Spleen (tissue), 7 donors: ENCODE data around the gene ERBB4.

Experiments
- CTCF ChIP-seq, 11 experiments: fragments of 200-600 bp in 7 of 11; fragments of 450-650 bp in 4 of 11; sonication (generic) in 4 of 11; IDR thresholded peaks in 8 of 11; conservative IDR thresholded peaks in 3 of 11; 1 replicate in 7 of 11; 2 replicates in 4 of 11; pipeline versions ENCODE4 v1.4.0 to v1.8.0; 2016 to 2021; ENCODE audit warnings: antibody characterized with exemption in 11 of 11, inconsistent platforms in 4 of 11, mild to moderate bottlenecking in 1 of 11
- POLR2A ChIP-seq, 3 donors: fragments of 450-650 bp; IDR thresholded peaks; one replicate each; pipeline ENCODE4 v1.5.1; 2017; ENCODE audit warnings: antibody characterized with exemption in 3 of 3, mild to moderate bottlenecking in 1 of 3
- POLR2AphosphoS5 ChIP-seq, 3 donors: sonication (generic); formaldehyde crosslinking; IDR thresholded peaks; one replicate each; pipeline ENCODE4 v1.5.1; 2017; ENCODE audit warnings: antibody characterized with exemption in 3 of 3
- donor health status: DM: no; HTN: no; CAD: no; lungs with moderate emphysema.
- donor health status: DM: no; HTN: no; CAD: no.
- donor health status: DM: no; HTN: no; CAD: no.

- TF ChIP-seq CTCF (IDR thresholded peaks at IDR 0.05 in 8 of 11, conservative IDR thresholded peaks at IDR 0.05 in 3 of 11) (no peak), POLR2AphosphoS5 (IDR thresholded peaks at IDR 0.05) (no peak), POLR2A (IDR thresholded peaks at IDR 0.05) (no peak)
Observed at GRCh38 chr2:211800001-211800400, 738.6 kb downstream of the ERBB4 start.
